Breast epithelium (tissue), 3 donors: ENCODE measurements around the gene MACROD1.

Experiments used
- CTCF ChIP-seq, 3 donors: fragments of 450-650 bp; IDR thresholded peaks; one replicate each; pipeline ENCODE4 v1.5.1; 2016 to 2017; ENCODE audit warnings: antibody characterized with exemption in 3 of 3, mild to moderate bottlenecking in 3 of 3, moderate library complexity in 3 of 3
- POLR2A ChIP-seq: fragments of 450-650 bp; IDR thresholded peaks from one replicate; pipeline ENCODE4 v1.6.1; 2016; ENCODE audit warnings: antibody characterized with exemption, mild to moderate bottlenecking, moderate library complexity
- POLR2AphosphoS5 ChIP-seq, 3 donors: sonication (generic); formaldehyde crosslinking; IDR thresholded peaks; one replicate each; pipeline ENCODE4 v1.6.1; 2017; ENCODE audit warnings: antibody characterized with exemption in 3 of 3

GRCh38 chr11:64132982-64133705, 32.8 kb downstream of the MACROD1 start:
- TF ChIP-seq CTCF (IDR thresholded peaks at IDR 0.05) (no peak), POLR2AphosphoS5 (IDR thresholded peaks at IDR 0.05) (no peak), POLR2A (no peak)
